Measurements from ENCODE around the gene ASCL2.

Gene ASCL2

GRCh38 chr11:2224254-2224653 is 46.1 kb downstream of the ASCL2 start:
- DNase-seq = no peak

GRCh38 chr11:2223153-2223794 is 47.1 kb downstream of the ASCL2 start:
- DNase-seq = no peak

- peak; percentile 11 for DNase-seq
Measured at GRCh38 chr11:2222451-2222850, 47.9 kb downstream of the ASCL2 start.

- no peak for DNase-seq
Measured at GRCh38 chr11:2221591-2221990, 48.8 kb downstream of the ASCL2 start.

- no peak for DNase-seq
Measured at GRCh38 chr11:2221024-2221423, 49.4 kb downstream of the ASCL2 start.

GRCh38 chr11:2220173-2220771 is 50.1 kb downstream of the ASCL2 start:
- no peak for DNase-seq

- DNase-seq = no peak
Measured at GRCh38 chr11:2219318-2220017, 50.9 kb downstream of the ASCL2 start.

Measured in fibroblast of upper back skin (primary cell).